Activated naive CD4-positive, alpha-beta T cell treated with anti-CD3 and anti-CD28 coated beads for 36 hours (primary cell): ENCODE results near the gene LINGO1. TPM values are rescaled to one million over a fixed set of nuclear protein-coding genes. Genes with fewer than 3 reads are reported as not detected.

Experiments used
- CTCF ChIA-PET: fragments of 350-600 bp; sonication (Branson Sonifier 250); formaldehyde crosslinking; loops from one replicate; lab custom pipeline; 2021; ENCODE audit warnings: antibody characterized with exemption; lab: Charles Lee
- DNase-seq: peaks from one replicate; pipeline ENCODE4 v3.0.0-alpha.2; 2020
- H3K27ac Mint-ChIP-seq: one replicate; pipeline ENCODE4 v1.8.0; 2021; ENCODE audit warnings: mild to moderate bottlenecking, mixed read lengths
- H3K27me3 Mint-ChIP-seq: one replicate; pipeline ENCODE4 v1.8.0; 2021; ENCODE audit warnings: low read depth, mixed read lengths
- H3K36me3 Mint-ChIP-seq: one replicate; pipeline ENCODE4 v1.8.0; 2021; ENCODE audit warnings: low read depth, mixed read lengths
- H3K4me1 Mint-ChIP-seq: one replicate; pipeline ENCODE4 v1.8.0; 2021; ENCODE audit warnings: low read depth, mixed read lengths
- H3K4me3 Mint-ChIP-seq: one replicate; pipeline ENCODE4 v1.8.0; 2021; ENCODE audit warnings: mild to moderate bottlenecking, moderate library complexity, mixed read lengths
- H3K9me3 Mint-ChIP-seq: one replicate; pipeline ENCODE4 v1.8.0; 2021; ENCODE audit warnings: mixed read lengths
- intact Hi-C: fragments of 100-400 bp; cut with micrococcal nuclease; formaldehyde crosslinking; loops from one replicate; pipeline ENCODE4 v1.15.1; 2023
- total RNA-seq, 2 experiments: library from RNA; stranded (reverse); gene quantifications; one replicate each; pipeline ENCODE4 v1.2.3, GENCODE V29; 2021

The LINGO1 gene
- total RNA-seq, 2 experiments from 2014 or later = not detected

DNA sequence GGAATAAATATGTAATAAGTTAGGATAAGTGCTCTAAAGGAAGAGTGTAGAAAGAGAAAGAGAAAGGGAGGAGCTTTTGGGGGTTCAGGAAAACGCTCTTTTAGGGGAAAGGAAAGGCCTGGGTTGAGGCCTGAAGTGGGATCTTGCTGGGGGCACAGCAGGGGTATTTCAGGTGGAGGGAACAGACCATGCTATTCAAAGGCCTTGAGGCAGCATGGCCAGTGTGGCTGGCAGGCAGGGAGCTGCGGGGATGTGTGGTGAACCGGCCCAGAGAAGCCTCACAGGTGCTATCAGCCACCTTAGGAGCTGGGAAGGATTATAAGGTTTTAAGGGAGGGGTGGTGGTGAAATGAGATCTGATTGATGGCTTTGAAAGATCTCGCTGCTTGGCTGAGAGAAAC lies 66.6 kb downstream of the LINGO1 start:
- H3K9me3 Mint-ChIP-seq = no peaks in the 10 kb centered on the region
- H3K4me1 Mint-ChIP-seq = no peaks in the 10 kb centered on the region
- no peak for DNase-seq
- no peaks in the 10 kb centered on the region for H3K36me3 Mint-ChIP-seq
- intact Hi-C loops = no loop called here
- no peak overlapping the region for H3K4me3 Mint-ChIP-seq
- H3K27me3 Mint-ChIP-seq = peaks cover 4% of the 10 kb centered on the region
- H3K27ac Mint-ChIP-seq = no peak overlapping the region
- CTCF ChIA-PET = no interaction called here

- no peaks in the 10 kb centered on the region for H3K4me1 Mint-ChIP-seq
- H3K27me3 Mint-ChIP-seq = peaks cover 4% of the 10 kb centered on the region
- H3K36me3 Mint-ChIP-seq = no peaks in the 10 kb centered on the region
- no peak overlapping the region for H3K4me3 Mint-ChIP-seq
- intact Hi-C loops = no loop called here
- no peak overlapping the region for H3K27ac Mint-ChIP-seq
- no peaks in the 10 kb centered on the region for H3K9me3 Mint-ChIP-seq
- CTCF ChIA-PET = no interaction called here
- no peak for DNase-seq
These were observed 67.3 kb downstream of the LINGO1 start for GRCh38 chr15:77565378-77565915.

GRCh38 chr15:77564938-77565337 lies 67.8 kb downstream of the LINGO1 start:
- peaks cover 4% of the 10 kb centered on the region for H3K27me3 Mint-ChIP-seq
- H3K4me3 Mint-ChIP-seq = no peak overlapping the region
- DNase-seq = no peak
- intact Hi-C loops = no loop called here
- H3K36me3 Mint-ChIP-seq = no peaks in the 10 kb centered on the region
- CTCF ChIA-PET = no interaction called here
- H3K9me3 Mint-ChIP-seq = no peaks in the 10 kb centered on the region
- H3K27ac Mint-ChIP-seq = no peak overlapping the region
- no peaks in the 10 kb centered on the region for H3K4me1 Mint-ChIP-seq

DNA sequence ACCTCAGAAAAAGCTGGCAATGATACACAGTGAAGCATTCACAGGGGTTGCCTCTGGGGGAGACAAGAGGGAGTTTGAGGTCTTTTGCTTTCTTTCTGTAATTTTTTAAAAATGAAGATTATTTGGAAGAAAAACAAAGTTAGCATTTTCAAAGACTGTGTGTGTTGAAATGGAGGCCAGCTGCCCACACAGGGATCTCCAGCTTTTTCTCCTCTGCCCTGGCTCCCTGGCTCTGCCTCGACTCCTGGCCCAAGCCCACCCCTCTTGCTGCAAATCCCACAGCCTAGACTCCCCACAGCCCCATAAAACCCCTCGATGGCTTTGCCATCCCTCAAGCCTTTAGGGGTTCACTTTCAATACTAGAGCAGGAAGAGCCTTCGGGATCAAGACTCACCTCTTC lies 68.4 kb downstream of the LINGO1 start:
- Mint-ChIP-seq H3K27me3 (peaks cover 4% of the 10 kb centered on the region), H3K4me1 (no peaks in the 10 kb centered on the region), H3K9me3 (no peaks in the 10 kb centered on the region), H3K27ac (no peak overlapping the region), H3K36me3 (no peaks in the 10 kb centered on the region), H3K4me3 (no peak overlapping the region)
- DNase-seq = no peak
- CTCF ChIA-PET = no interaction called here
- intact Hi-C loops = no loop called here

GRCh38 chr15:77563623-77564156 lies 69.0 kb downstream of the LINGO1 start:
- DNase-seq = no peak
- H3K4me3 Mint-ChIP-seq = no peak overlapping the region
- no peaks in the 10 kb centered on the region for H3K9me3 Mint-ChIP-seq
- no peaks in the 10 kb centered on the region for H3K4me1 Mint-ChIP-seq
- intact Hi-C loops = no loop called here
- H3K36me3 Mint-ChIP-seq = no peaks in the 10 kb centered on the region
- CTCF ChIA-PET = interaction anchor here (0.6 kb wide), 1 partner anchor 1159 kb away, joined by 3 read pairs; no protein-coding TSS in a partner anchor
- no peak overlapping the region for H3K27ac Mint-ChIP-seq
- peaks cover 4% of the 10 kb centered on the region for H3K27me3 Mint-ChIP-seq

Other genes starting within 250 kb of the LINGO1 start
- gene PEAK1, start 212.8 kb downstream of the LINGO1 start, total RNA-seq = 10 to 100 TPM; 26.6 to 28.0 TPM
- 10 to 100 TPM; 33.1 to 38.2 TPM for gene HMG20A, start 212.0 kb downstream of the LINGO1 start, total RNA-seq